GM12878 (cell line): Measurements from ENCODE around the gene RNMT. TPM values are rescaled to one million over a fixed set of nuclear protein-coding genes. Genes with fewer than 3 reads are reported as not detected.
A peak's percentile ranks its signal among the peaks of the same experiment; 100 is the strongest.

Source experiments
- BCLAF1 ChIP-seq: fragments of 450-650 bp; IDR thresholded peaks from 2 replicates; pipeline ENCODE4 v1.6.1; 2017; ENCODE audit warnings: antibody characterized with exemption, mild to moderate bottlenecking, moderate library complexity
- BHLHE40 ChIP-seq, 2 experiments: fragments of 450-650 bp in 1 of 2; IDR thresholded peaks; 2 replicates each; pipeline ENCODE4 v1.6.1; 2011 to 2017; ENCODE audit warnings: low read depth in 2 of 2, borderline replicate concordance in 1 of 2, improper control_type of control experiment in 1 of 2, low read length in 1 of 2, mild to moderate bottlenecking in 1 of 2
- CBX5 ChIP-seq: sonication (generic); IDR thresholded peaks from 2 replicates; pipeline ENCODE4 v1.6.1; 2016; ENCODE audit warnings: low read depth, moderate library complexity, mild to moderate bottlenecking, inconsistent platforms
- EED ChIP-seq: sonication (generic); IDR thresholded peaks from 2 replicates; pipeline ENCODE4 v1.6.1; 2016; ENCODE audit warnings: antibody characterized with exemption, low read depth
- HSF1 ChIP-seq: fragments of 150-350 bp; IDR thresholded peaks from 2 replicates; pipeline ENCODE4 v1.6.1; 2014; ENCODE audit warnings: mild to moderate bottlenecking, low read depth, low read length
- MYB ChIP-seq: fragments of 150-350 bp; IDR thresholded peaks from 2 replicates; pipeline ENCODE4 v1.6.1; 2014; ENCODE audit warnings: mild to moderate bottlenecking, low read depth, low read length, borderline replicate concordance
- NR2C1 ChIP-seq: fragments of 450-650 bp; IDR thresholded peaks from 2 replicates; pipeline ENCODE4 v1.6.1; 2017; ENCODE audit warnings: antibody characterized with exemption, mild to moderate bottlenecking, moderate library complexity
- PBX3 ChIP-seq: IDR thresholded peaks from 2 replicates; pipeline ENCODE4 v1.6.1; 2011; ENCODE audit warnings: mild to moderate bottlenecking, low read depth, low read length, moderate library complexity; ENCODE audit not compliant: insufficient replicate concordance
- RBBP5 ChIP-seq: fragments of 200-600 bp; sonication (generic); conservative IDR thresholded peaks from 2 replicates; pipeline ENCODE4 v1.6.1; 2016
- REST ChIP-seq: IDR thresholded peaks from 2 replicates; pipeline ENCODE4 v1.6.1; 2012; ENCODE audit warnings: mild to moderate bottlenecking, low read depth, low read length
- SMAD1 ChIP-seq: fragments of 450-650 bp; IDR thresholded peaks from 2 replicates; pipeline ENCODE4 v1.6.1; 2018; ENCODE audit warnings: mild to moderate bottlenecking, low read depth; ENCODE audit not compliant: partially characterized antibody
- SMARCA5 ChIP-seq: fragments of 450-650 bp; IDR thresholded peaks from 2 replicates; pipeline ENCODE4 v1.6.1; 2017; ENCODE audit warnings: mild to moderate bottlenecking
- TAF1 ChIP-seq: IDR thresholded peaks from 2 replicates; pipeline ENCODE4 v1.6.1; 2011; ENCODE audit warnings: mild to moderate bottlenecking, low read depth, low read length, borderline replicate concordance
- TCF3 ChIP-seq: IDR thresholded peaks from 2 replicates; pipeline ENCODE4 v1.6.1; 2012; ENCODE audit warnings: low read depth, mild to moderate bottlenecking, low read length, borderline replicate concordance; ENCODE audit not compliant: insufficient read depth
- ZNF592 ChIP-seq: fragments of 450-650 bp; IDR thresholded peaks from 2 replicates; pipeline ENCODE4 v1.6.1; 2017; ENCODE audit warnings: mild to moderate bottlenecking, moderate library complexity
- polyA plus RNA-seq, 11 experiments: library from polyadenylated mRNA; depleted of rRNA in 4 of 11; unstranded in 6 of 11; stranded (reverse) in 5 of 11; fragments of >200 nt; fragmentation: Nextera tagmentation in 4 of 11; fragmentation: Illumina TruSeq in 1 of 11; extraction: Ambion mirVana in 4 of 11; extraction: Trizol in 1 of 11; gene quantifications; 1 replicate in 1 of 11; 2 replicates in 10 of 11; pipeline versions ENCODE4 v1.2.1 to v1.2.3, GENCODE V29; 2011 to 2016; ENCODE audit warnings: inconsistent platforms in 2 of 11, missing spikeins in 2 of 11, low read depth in 1 of 11
- total RNA-seq, 4 experiments: library from RNA; depleted of rRNA in 3 of 4; stranded (reverse); fragments of >200 nt in 3 of 4; fragmentation: Illumina TruSeq in 1 of 4; extraction: Trizol in 1 of 4; gene quantifications; 2 replicates each; pipeline versions ENCODE4 v1.2.1 to v1.2.3, GENCODE V29; 2013 to 2021

RNMT gene
- total and polyA plus RNA-seq, 10 of the 15 experiments (the other 5 are each of a cell fraction or from before 2014, with no cell fraction given) = 18.1 to 63.2 (median 38.8) TPM

GRCh38 chr18:13726232-13726971 lies at the start of gene RNMT, which contains the start of gene FAM210A (continued):
- TF ChIP-seq REST (no peak), TCF3 (0 out of 2 replicates have a peak, but pooled peaks have one; percentile 14), HSF1 (no peak), BHLHE40 (IDR thresholded peaks at IDR 0.05; ENCODE audit: borderline replicate concordance in 1 of 2, low read depth in 2 of 2, low read length in 1 of 2) (peak; percentile 97 to 99), BCLAF1 (no peak), RBBP5 (no peak), NR2C1 (peak; percentile 78), ZNF592 (no peak), TAF1 (peak; percentile 73), CBX5 (no peak), SMARCA5 (peak; percentile 41; the same call in 1 of the 2 replicates), MYB (no peak), EED (no peak), SMAD1 (no peak), PBX3 (no peak)
